MM.1S (cell line): Measurements from ENCODE around the gene FAM107B.

Experiments used
- DNase-seq: peaks from one replicate; pipeline ENCODE4 v3.0.0-alpha.2; 2015
- H2AFZ ChIP-seq: fragments of 300-600 bp; sonication (generic); 2 replicates; pipeline ENCODE4 v1.6.0; 2016; ENCODE audit warnings: antibody characterized with exemption, low read length
- H3F3A ChIP-seq: fragments of 300-600 bp; sonication (generic); 2 replicates; pipeline ENCODE4 v1.6.1; 2016; ENCODE audit warnings: mild to moderate bottlenecking, antibody characterized with exemption, low read length, moderate library complexity, mixed read lengths; ENCODE audit not compliant: insufficient read depth
- H3K27ac ChIP-seq: fragments of 300-600 bp; sonication (generic); 2 replicates; pipeline ENCODE4 v1.5.1; 2016; ENCODE audit warnings: mild to moderate bottlenecking, low read length
- H3K27me3 ChIP-seq: fragments of 300-600 bp; sonication (generic); replicated peaks from 2 replicates; pipeline ENCODE4 v1.6.0; 2016; ENCODE audit warnings: low read length; ENCODE audit not compliant: insufficient read depth
- H3K36me3 ChIP-seq: fragments of 300-600 bp; sonication (generic); replicated peaks from 2 replicates; pipeline ENCODE4 v1.6.1; 2016; ENCODE audit warnings: mild to moderate bottlenecking, low read length, mixed read lengths; ENCODE audit not compliant: insufficient read depth
- H3K4me1 ChIP-seq: fragments of 300-600 bp; sonication (generic); 2 replicates; pipeline ENCODE4 v1.6.1; 2016; ENCODE audit warnings: low read length, mixed read lengths
- H3K4me2 ChIP-seq: fragments of 300-600 bp; sonication (generic); 2 replicates; pipeline ENCODE4 v1.6.0; 2016; ENCODE audit warnings: low read depth, low read length
- H3K4me3 ChIP-seq: fragments of 300-600 bp; sonication (generic); 2 replicates; pipeline ENCODE4 v1.5.1; 2016; ENCODE audit warnings: low read length, mixed read lengths
- H3K79me2 ChIP-seq: fragments of 300-600 bp; sonication (generic); 2 replicates; pipeline ENCODE4 v1.6.1; 2016; ENCODE audit warnings: mixed run types, low read length, mixed read lengths
- H3K9ac ChIP-seq: fragments of 300-600 bp; sonication (generic); 2 replicates; pipeline ENCODE4 v1.6.1; 2016; ENCODE audit warnings: low read length, mixed read lengths
- H3K9me2 ChIP-seq: fragments of 300-600 bp; sonication (generic); replicated peaks from 2 replicates; pipeline ENCODE4 v1.6.1; 2016; ENCODE audit warnings: mild to moderate bottlenecking, low read length, mixed read lengths; ENCODE audit not compliant: insufficient read depth
- H3K9me3 ChIP-seq: fragments of 300-600 bp; sonication (generic); replicated peaks from 2 replicates; pipeline ENCODE4 v1.6.1; 2016; ENCODE audit warnings: mild to moderate bottlenecking, low read length, mixed read lengths; ENCODE audit not compliant: insufficient read depth
- H4K20me1 ChIP-seq: fragments of 300-600 bp; sonication (generic); 2 replicates; pipeline ENCODE4 v1.6.1; 2016; ENCODE audit warnings: mild to moderate bottlenecking, low read length, moderate library complexity, mixed read lengths; ENCODE audit not compliant: insufficient read depth
- EZH2 ChIP-seq: fragments of 300-600 bp; sonication (generic); optimal IDR thresholded peaks from 2 replicates; pipeline ENCODE3; 2017; ENCODE audit warnings: low read depth, mild to moderate bottlenecking, antibody characterized with exemption, low read length, mixed read lengths
- EZH2phosphoT487 ChIP-seq: fragments of 300-600 bp; sonication (generic); IDR thresholded peaks from 2 replicates; pipeline ENCODE4 v1.6.1; 2018; ENCODE audit warnings: antibody characterized with exemption, low read length
- TF ChIP-seq, protein P1 (sequence below): fragments of 300-600 bp; sonication (generic); IDR thresholded peaks from 2 replicates; pipeline ENCODE4 v1.5.1; 2016; ENCODE audit warnings: antibody characterized with exemption, low read length, mixed read lengths

The FAM107B gene

GRCh38 chr10:14598809-14599764 lies 175.6 kb downstream of the FAM107B start:
- 0 out of 2 replicates have a peak, but pooled peaks cover 13% of the 10 kb centered on the region for H3F3A ChIP-seq
- no peak for DNase-seq
- H3K27me3 ChIP-seq, result no peaks in the 10 kb centered on the region
- no peaks in the 10 kb centered on the region for H3K9me2 ChIP-seq
- peaks cover 11% of the 10 kb centered on the region for H3K4me1 ChIP-seq
- no peak overlapping the region for H3K4me3 ChIP-seq
- peaks cover 9% of the 10 kb centered on the region; the same call in 1 of the 2 replicates for H3K36me3 ChIP-seq
- H3K4me2 ChIP-seq, result no peak overlapping the region
- peaks cover 96% of the 10 kb centered on the region for H3K79me2 ChIP-seq
- no peak overlapping the region for H3K9ac ChIP-seq
- no peak overlapping the region for H3K27ac ChIP-seq
- TF ChIP-seq EZH2phosphoT487 (no peak), EZH2 (no peak)
- TF ChIP-seq, protein P1, sequence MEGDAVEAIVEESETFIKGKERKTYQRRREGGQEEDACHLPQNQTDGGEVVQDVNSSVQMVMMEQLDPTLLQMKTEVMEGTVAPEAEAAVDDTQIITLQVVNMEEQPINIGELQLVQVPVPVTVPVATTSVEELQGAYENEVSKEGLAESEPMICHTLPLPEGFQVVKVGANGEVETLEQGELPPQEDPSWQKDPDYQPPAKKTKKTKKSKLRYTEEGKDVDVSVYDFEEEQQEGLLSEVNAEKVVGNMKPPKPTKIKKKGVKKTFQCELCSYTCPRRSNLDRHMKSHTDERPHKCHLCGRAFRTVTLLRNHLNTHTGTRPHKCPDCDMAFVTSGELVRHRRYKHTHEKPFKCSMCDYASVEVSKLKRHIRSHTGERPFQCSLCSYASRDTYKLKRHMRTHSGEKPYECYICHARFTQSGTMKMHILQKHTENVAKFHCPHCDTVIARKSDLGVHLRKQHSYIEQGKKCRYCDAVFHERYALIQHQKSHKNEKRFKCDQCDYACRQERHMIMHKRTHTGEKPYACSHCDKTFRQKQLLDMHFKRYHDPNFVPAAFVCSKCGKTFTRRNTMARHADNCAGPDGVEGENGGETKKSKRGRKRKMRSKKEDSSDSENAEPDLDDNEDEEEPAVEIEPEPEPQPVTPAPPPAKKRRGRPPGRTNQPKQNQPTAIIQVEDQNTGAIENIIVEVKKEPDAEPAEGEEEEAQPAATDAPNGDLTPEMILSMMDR, result no peak
- no peak overlapping the region for H2AFZ ChIP-seq
- H3K9me3 ChIP-seq, result no peaks in the 10 kb centered on the region
- H4K20me1 ChIP-seq, result peaks cover 8% of the 10 kb centered on the region

- Histone ChIP-seq H3K79me2 (peaks cover 99% of the 10 kb centered on the region), H3K9me2 (no peaks in the 10 kb centered on the region), H3K4me1 (no peaks in the 10 kb centered on the region), H3K4me3 (no peak overlapping the region), H3K9me3 (no peaks in the 10 kb centered on the region), H4K20me1 (peaks cover 8% of the 10 kb centered on the region), H3F3A (no peaks in the 10 kb centered on the region), H3K27ac (no peak overlapping the region), H3K9ac (no peak overlapping the region), H2AFZ (no peak overlapping the region), H3K36me3 (peaks cover 9% of the 10 kb centered on the region), H3K4me2 (no peak overlapping the region), H3K27me3 (no peaks in the 10 kb centered on the region)
- DNase-seq, result no peak
- TF ChIP-seq, protein P1, result no peak
- TF ChIP-seq EZH2 (no peak), EZH2phosphoT487 (no peak)
These were observed 179.0 kb downstream of the FAM107B start for GRCh38 chr10:14595526-14596182.

DNA sequence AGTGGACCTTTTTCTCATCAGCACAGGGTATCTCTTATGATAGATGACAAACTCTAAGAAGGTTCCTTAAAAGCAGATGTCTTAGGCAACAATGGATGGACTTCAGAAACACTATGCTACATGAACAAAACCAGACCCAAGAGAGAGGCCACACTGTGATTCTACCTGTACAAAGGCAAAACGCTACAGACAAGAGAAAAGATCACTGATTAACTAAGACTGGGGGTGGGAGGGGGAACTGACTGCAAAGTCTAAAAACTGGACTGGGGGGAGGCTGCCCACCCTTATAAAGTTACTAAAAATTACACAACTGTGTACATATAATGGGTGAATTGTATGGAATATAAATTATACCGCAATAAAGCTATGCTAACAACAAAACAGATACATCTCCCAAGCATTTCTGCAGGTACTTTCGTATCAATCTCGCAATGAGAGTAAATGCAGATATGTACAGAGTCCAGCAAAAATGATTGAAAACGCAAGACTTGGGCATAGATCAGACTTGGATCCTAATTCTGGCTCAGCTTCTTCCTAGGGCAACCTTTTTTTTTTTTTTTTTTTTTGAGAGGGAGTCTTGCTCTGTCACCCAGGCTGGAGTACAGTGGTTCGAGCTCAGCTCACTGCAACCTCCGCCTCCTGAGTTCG lies 179.7 kb downstream of the FAM107B start:
- Histone ChIP-seq H3K9me3 (no peaks in the 10 kb centered on the region), H3K4me3 (no peak overlapping the region), H3K36me3 (peaks cover 10% of the 10 kb centered on the region), H3K4me1 (no peaks in the 10 kb centered on the region), H3K27me3 (no peaks in the 10 kb centered on the region), H3K9me2 (no peaks in the 10 kb centered on the region), H3K9ac (no peak overlapping the region), H3K79me2 (peaks cover 99% of the 10 kb centered on the region), H3K27ac (no peak overlapping the region), H3K4me2 (no peak overlapping the region), H3F3A (no peaks in the 10 kb centered on the region), H2AFZ (no peak overlapping the region), H4K20me1 (peaks cover 10% of the 10 kb centered on the region)
- no peak for TF ChIP-seq EZH2
- TF ChIP-seq, protein P1, result no peak
- no peak for TF ChIP-seq EZH2phosphoT487
- DNase-seq, result no peak
